ENCODE results near the gene ENKUR. TPM values are rescaled to one million over a fixed set of nuclear protein-coding genes. Genes with fewer than 3 reads are reported as not detected.

ENKUR gene
- total and polyA plus RNA-seq, 2 experiments from 2014 or later, result 0.44 TPM; not detected in 1

DNA sequence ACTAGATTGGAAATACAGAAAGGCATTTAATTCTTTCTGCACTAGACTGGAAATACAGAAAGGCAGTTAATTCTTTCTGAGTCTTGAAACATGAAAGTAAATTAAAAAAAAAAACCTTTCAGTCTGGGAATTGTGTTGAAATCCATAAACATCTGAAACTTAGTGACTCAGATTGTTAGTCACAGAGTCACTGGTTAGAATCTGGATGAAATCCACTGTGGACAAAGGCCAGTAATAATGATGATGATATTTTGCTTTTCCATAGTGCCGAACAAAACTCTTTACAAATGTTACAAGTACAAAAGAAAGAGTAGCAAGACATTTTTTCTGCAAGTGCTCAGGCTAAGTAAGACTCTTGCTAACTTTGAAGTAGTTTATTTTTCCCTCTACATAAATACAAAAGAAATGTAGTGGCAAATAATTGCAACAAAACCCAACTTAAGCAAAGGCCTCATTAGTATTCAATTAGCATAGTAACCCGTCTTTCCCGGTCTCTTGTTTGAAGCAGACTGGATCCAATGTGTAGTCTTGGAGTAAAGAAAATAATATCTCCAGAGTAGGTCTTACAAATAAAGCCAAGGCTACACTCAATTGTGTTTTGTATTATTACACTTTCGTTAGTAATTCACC is 57.8 kb downstream of the ENKUR start:
- H3K27ac ChIP-seq (ENCODE audit: low read depth), result no peak overlapping the region
- H3K79me2 ChIP-seq (replicated peaks; ENCODE audit: insufficient read depth), result no peaks in the 10 kb centered on the region
- no peak for ATAC-seq
- peaks cover 6% of the 10 kb centered on the region for H3K27me3 Mint-ChIP-seq (ENCODE audit: insufficient read depth, low read depth, poor library complexity)
- no peaks in the 10 kb centered on the region for H3K9me3 Mint-ChIP-seq
- H3K36me3 ChIP-seq (ENCODE audit: insufficient read depth), result no peaks in the 10 kb centered on the region
- no peak for DNase-seq (ENCODE audit: low spot score)
- no peak overlapping the region for H3K4me3 Mint-ChIP-seq
- peak overlapping the region; percentile 25; the same call in 1 of the 2 replicates for H3K27ac Mint-ChIP-seq
- H2AFZ ChIP-seq, result no peak overlapping the region
- no peak overlapping the region for H3K4me3 ChIP-seq
- H3K4me1 Mint-ChIP-seq, result peaks cover 27% of the 10 kb centered on the region
- TF ChIP-seq, protein P1, sequence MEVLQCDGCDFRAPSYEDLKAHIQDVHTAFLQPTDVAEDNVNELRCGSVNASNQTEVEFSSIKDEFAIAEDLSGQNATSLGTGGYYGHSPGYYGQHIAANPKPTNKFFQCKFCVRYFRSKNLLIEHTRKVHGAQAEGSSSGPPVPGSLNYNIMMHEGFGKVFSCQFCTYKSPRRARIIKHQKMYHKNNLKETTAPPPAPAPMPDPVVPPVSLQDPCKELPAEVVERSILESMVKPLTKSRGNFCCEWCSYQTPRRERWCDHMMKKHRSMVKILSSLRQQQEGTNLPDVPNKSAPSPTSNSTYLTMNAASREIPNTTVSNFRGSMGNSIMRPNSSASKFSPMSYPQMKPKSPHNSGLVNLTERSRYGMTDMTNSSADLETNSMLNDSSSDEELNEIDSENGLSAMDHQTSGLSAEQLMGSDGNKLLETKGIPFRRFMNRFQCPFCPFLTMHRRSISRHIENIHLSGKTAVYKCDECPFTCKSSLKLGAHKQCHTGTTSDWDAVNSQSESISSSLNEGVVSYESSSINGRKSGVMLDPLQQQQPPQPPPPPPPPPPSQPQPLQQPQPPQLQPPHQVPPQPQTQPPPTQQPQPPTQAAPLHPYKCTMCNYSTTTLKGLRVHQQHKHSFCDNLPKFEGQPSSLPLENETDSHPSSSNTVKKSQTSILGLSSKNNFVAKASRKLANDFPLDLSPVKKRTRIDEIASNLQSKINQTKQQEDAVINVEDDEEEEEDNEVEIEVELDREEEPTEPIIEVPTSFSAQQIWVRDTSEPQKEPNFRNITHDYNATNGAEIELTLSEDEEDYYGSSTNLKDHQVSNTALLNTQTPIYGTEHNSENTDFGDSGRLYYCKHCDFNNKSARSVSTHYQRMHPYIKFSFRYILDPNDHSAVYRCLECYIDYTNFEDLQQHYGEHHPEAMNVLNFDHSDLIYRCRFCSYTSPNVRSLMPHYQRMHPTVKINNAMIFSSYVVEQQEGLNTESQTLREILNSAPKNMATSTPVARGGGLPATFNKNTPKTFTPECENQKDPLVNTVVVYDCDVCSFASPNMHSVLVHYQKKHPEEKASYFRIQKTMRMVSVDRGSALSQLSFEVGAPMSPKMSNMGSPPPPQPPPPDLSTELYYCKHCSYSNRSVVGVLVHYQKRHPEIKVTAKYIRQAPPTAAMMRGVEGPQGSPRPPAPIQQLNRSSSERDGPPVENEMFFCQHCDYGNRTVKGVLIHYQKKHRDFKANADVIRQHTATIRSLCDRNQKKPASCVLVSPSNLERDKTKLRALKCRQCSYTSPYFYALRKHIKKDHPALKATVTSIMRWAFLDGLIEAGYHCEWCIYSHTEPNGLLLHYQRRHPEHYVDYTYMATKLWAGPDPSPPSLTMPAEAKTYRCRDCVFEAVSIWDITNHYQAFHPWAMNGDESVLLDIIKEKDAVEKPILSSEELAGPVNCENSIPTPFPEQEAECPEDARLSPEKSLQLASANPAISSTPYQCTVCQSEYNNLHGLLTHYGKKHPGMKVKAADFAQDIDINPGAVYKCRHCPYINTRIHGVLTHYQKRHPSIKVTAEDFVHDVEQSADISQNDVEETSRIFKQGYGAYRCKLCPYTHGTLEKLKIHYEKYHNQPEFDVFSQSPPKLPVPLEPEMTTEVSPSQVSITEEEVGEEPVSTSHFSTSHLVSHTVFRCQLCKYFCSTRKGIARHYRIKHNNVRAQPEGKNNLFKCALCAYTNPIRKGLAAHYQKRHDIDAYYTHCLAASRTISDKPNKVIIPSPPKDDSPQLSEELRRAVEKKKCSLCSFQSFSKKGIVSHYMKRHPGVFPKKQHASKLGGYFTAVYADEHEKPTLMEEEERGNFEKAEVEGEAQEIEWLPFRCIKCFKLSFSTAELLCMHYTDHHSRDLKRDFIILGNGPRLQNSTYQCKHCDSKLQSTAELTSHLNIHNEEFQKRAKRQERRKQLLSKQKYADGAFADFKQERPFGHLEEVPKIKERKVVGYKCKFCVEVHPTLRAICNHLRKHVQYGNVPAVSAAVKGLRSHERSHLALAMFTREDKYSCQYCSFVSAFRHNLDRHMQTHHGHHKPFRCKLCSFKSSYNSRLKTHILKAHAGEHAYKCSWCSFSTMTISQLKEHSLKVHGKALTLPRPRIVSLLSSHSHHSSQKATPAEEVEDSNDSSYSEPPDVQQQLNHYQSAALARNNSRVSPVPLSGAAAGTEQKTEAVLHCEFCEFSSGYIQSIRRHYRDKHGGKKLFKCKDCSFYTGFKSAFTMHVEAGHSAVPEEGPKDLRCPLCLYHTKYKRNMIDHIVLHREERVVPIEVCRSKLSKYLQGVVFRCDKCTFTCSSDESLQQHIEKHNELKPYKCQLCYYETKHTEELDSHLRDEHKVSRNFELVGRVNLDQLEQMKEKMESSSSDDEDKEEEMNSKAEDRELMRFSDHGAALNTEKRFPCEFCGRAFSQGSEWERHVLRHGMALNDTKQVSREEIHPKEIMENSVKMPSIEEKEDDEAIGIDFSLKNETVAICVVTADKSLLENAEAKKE (CRISPR knock-in tag; IDR thresholded peaks at IDR 0.05), result no peak
- TF ChIP-seq ZNF114 (CRISPR knock-in tag; IDR thresholded peaks at IDR 0.05) (no peak), POLR2AphosphoS5 (IDR thresholded peaks at IDR 0.05; ENCODE audit: low read depth) (no peak), STAT1 (IDR thresholded peaks at IDR 0.05; ENCODE audit: unreplicated experiment) (no peak), CTCF (conservative IDR thresholded peaks at IDR 0.05; ENCODE audit: low read depth in 2 of 2) (no peak), CREB1 (CRISPR knock-in tag; IDR thresholded peaks at IDR 0.05; ENCODE audit: low read depth) (no peak), JUNB (IDR thresholded peaks at IDR 0.05; ENCODE audit: unreplicated experiment) (no peak), ZNF331 (CRISPR knock-in tag; IDR thresholded peaks at IDR 0.05; ENCODE audit: low read depth) (no peak)
- TF ChIP-seq, protein P2, sequence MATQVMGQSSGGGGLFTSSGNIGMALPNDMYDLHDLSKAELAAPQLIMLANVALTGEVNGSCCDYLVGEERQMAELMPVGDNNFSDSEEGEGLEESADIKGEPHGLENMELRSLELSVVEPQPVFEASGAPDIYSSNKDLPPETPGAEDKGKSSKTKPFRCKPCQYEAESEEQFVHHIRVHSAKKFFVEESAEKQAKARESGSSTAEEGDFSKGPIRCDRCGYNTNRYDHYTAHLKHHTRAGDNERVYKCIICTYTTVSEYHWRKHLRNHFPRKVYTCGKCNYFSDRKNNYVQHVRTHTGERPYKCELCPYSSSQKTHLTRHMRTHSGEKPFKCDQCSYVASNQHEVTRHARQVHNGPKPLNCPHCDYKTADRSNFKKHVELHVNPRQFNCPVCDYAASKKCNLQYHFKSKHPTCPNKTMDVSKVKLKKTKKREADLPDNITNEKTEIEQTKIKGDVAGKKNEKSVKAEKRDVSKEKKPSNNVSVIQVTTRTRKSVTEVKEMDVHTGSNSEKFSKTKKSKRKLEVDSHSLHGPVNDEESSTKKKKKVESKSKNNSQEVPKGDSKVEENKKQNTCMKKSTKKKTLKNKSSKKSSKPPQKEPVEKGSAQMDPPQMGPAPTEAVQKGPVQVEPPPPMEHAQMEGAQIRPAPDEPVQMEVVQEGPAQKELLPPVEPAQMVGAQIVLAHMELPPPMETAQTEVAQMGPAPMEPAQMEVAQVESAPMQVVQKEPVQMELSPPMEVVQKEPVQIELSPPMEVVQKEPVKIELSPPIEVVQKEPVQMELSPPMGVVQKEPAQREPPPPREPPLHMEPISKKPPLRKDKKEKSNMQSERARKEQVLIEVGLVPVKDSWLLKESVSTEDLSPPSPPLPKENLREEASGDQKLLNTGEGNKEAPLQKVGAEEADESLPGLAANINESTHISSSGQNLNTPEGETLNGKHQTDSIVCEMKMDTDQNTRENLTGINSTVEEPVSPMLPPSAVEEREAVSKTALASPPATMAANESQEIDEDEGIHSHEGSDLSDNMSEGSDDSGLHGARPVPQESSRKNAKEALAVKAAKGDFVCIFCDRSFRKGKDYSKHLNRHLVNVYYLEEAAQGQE (IDR thresholded peaks at IDR 0.05; ENCODE audit: unreplicated experiment), result no peak
- TF ChIP-seq, protein P3, sequence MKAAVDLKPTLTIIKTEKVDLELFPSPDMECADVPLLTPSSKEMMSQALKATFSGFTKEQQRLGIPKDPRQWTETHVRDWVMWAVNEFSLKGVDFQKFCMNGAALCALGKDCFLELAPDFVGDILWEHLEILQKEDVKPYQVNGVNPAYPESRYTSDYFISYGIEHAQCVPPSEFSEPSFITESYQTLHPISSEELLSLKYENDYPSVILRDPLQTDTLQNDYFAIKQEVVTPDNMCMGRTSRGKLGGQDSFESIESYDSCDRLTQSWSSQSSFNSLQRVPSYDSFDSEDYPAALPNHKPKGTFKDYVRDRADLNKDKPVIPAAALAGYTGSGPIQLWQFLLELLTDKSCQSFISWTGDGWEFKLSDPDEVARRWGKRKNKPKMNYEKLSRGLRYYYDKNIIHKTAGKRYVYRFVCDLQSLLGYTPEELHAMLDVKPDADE (IDR thresholded peaks at IDR 0.05), result no peak
- no peaks in the 10 kb centered on the region for H3K36me3 Mint-ChIP-seq (ENCODE audit: low read depth)
- no peaks in the 10 kb centered on the region for H3K9me2 ChIP-seq (ENCODE audit: insufficient read depth)
- H3F3A ChIP-seq (replicated peaks; ENCODE audit: low read depth), result peaks cover 9% of the 10 kb centered on the region; the same call in 1 of the 2 replicates
- no peak overlapping the region for H3K4me2 ChIP-seq
- H3K27me3 ChIP-seq (ENCODE audit: insufficient read depth), result no peaks in the 10 kb centered on the region
- H3K4me1 ChIP-seq (ENCODE audit: insufficient read depth), result peaks cover 15% of the 10 kb centered on the region
- no peaks in the 10 kb centered on the region for H4K20me1 ChIP-seq (replicated peaks; ENCODE audit: insufficient read depth)

Data from GM23338 (cell line).